Smooth muscle cell (in vitro differentiated cells): ENCODE data around the gene CCDC27. TPM values are rescaled to one million over a fixed set of nuclear protein-coding genes. Genes with fewer than 3 reads are reported as not detected.

ENCODE experiments used
- DNase-seq: peaks from one replicate; lab custom pipeline; 2025; ENCODE audit not compliant: unreplicated experiment; lab: John Stamatoyannopoulos, UW
- H2AFZ ChIP-seq: fragments of 200-600 bp; sonication (generic); 2 replicates; pipeline ENCODE4 v1.6.0; 2016; ENCODE audit warnings: antibody characterized with exemption, low read depth, mild to moderate bottlenecking
- H3F3A ChIP-seq: fragments of 200-600 bp; sonication (generic); 2 replicates; pipeline ENCODE4 v1.6.0; 2017; ENCODE audit warnings: antibody characterized with exemption, low read depth
- H3K27ac ChIP-seq: fragments of 200-600 bp; sonication (generic); 2 replicates; pipeline ENCODE4 v1.5.1; 2016; ENCODE audit warnings: low read depth, mild to moderate bottlenecking
- H3K27me3 ChIP-seq: fragments of 200-600 bp; sonication (generic); 2 replicates; pipeline ENCODE4 v1.6.1; 2016; ENCODE audit warnings: low read depth, mild to moderate bottlenecking
- H3K36me3 ChIP-seq: fragments of 200-600 bp; sonication (generic); 2 replicates; pipeline ENCODE4 v1.5.1; 2016; ENCODE audit warnings: low read depth
- H3K4me1 ChIP-seq: fragments of 200-600 bp; sonication (generic); 2 replicates; pipeline ENCODE4 v1.5.1; 2016; ENCODE audit warnings: low read depth
- H3K4me2 ChIP-seq: fragments of 200-600 bp; sonication (generic); 2 replicates; pipeline ENCODE4 v1.6.0; 2016; ENCODE audit warnings: mild to moderate bottlenecking
- H3K4me3 ChIP-seq: fragments of 200-600 bp; sonication (generic); 2 replicates; pipeline ENCODE4 v1.5.1; 2016; ENCODE audit warnings: mild to moderate bottlenecking
- H3K79me2 ChIP-seq: fragments of 200-600 bp; sonication (generic); 2 replicates; pipeline ENCODE4 v1.6.0; 2016; ENCODE audit warnings: low read depth, mild to moderate bottlenecking
- H3K9ac ChIP-seq: fragments of 200-600 bp; sonication (generic); 2 replicates; pipeline ENCODE4 v1.6.0; 2016; ENCODE audit warnings: low read depth
- H3K9me3 ChIP-seq: fragments of 200-600 bp; sonication (generic); replicated peaks from 2 replicates; pipeline ENCODE4 v1.5.1; 2016; ENCODE audit warnings: low read depth
- H4K20me1 ChIP-seq: fragments of 200-600 bp; sonication (generic); 2 replicates; pipeline ENCODE4 v1.6.0; 2016; ENCODE audit warnings: low read depth
- WGBS: methylation state at CpG from one replicate; pipeline ENCODE4 v1.1.7; 2016; ENCODE audit warnings: low lambda C conversion rate; 5-methylcytosine and 5-hydroxymethylcytosine counted together
- polyA plus RNA-seq: library from polyadenylated mRNA; unstranded; fragments of >200 nt; fragmentation: Nextera tagmentation; extraction: Ambion mirVana; gene quantifications from 2 replicates; pipeline ENCODE4 v1.2.1, GENCODE V29; 2016
- total RNA-seq: library from RNA; depleted of rRNA; stranded (reverse); fragments of >200 nt; gene quantifications from 2 replicates; pipeline ENCODE4 v1.2.3, GENCODE V29; 2014
- TF ChIP-seq, protein P1 (sequence below): fragments of 200-600 bp; sonication (generic); IDR thresholded peaks from 2 replicates; pipeline ENCODE4 v1.5.1; 2017; ENCODE audit warnings: borderline replicate concordance, mild to moderate bottlenecking, antibody characterized with exemption; ENCODE audit not compliant: insufficient read depth, poor library complexity, severe bottlenecking

CCDC27 gene
- total and polyA plus RNA-seq, 2 experiments from 2014 or later, result not detected

DNA sequence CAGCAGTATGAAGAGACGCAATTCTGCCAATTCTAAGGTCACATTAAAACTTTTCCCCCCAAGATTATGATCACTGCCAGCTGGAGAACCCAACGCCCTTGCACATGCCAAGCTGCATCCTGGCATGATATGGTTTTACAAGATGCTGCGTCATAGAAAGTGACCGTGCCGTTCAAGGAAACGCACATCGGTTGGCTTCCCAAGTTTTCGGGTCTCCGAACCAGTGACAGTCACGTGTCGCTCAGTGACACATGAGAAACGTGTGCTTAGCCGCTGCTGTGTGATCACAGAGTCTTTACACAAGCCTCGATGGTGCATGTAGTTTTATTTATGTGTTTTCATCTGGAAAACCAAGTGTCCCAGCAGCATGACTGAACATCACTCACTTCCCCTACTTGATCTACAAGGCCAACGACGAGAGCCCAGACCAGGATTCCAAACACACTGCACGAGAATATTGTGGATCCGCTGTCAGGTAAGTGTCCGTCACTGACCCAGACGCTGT lies 27.7 kb downstream of the CCDC27 start:
- WGBS, result 94% methylated on average over 20 of the region's 20 CpGs
- Histone ChIP-seq H3K4me3 (no peak overlapping the region), H3K4me1 (peaks cover 10% of the 10 kb centered on the region), H3F3A (no peaks in the 10 kb centered on the region), H3K27me3 (no peaks in the 10 kb centered on the region), H3K9ac (no peak overlapping the region), H3K4me2 (no peak overlapping the region), H3K79me2 (no peaks in the 10 kb centered on the region), H3K27ac (no peak overlapping the region), H2AFZ (no peak overlapping the region), H3K36me3 (peaks cover 5% of the 10 kb centered on the region), H3K9me3 (no peaks in the 10 kb centered on the region), H4K20me1 (no peaks in the 10 kb centered on the region)
- DNase-seq, result no peak
- TF ChIP-seq, protein P1, sequence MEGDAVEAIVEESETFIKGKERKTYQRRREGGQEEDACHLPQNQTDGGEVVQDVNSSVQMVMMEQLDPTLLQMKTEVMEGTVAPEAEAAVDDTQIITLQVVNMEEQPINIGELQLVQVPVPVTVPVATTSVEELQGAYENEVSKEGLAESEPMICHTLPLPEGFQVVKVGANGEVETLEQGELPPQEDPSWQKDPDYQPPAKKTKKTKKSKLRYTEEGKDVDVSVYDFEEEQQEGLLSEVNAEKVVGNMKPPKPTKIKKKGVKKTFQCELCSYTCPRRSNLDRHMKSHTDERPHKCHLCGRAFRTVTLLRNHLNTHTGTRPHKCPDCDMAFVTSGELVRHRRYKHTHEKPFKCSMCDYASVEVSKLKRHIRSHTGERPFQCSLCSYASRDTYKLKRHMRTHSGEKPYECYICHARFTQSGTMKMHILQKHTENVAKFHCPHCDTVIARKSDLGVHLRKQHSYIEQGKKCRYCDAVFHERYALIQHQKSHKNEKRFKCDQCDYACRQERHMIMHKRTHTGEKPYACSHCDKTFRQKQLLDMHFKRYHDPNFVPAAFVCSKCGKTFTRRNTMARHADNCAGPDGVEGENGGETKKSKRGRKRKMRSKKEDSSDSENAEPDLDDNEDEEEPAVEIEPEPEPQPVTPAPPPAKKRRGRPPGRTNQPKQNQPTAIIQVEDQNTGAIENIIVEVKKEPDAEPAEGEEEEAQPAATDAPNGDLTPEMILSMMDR, result no peak

DNA sequence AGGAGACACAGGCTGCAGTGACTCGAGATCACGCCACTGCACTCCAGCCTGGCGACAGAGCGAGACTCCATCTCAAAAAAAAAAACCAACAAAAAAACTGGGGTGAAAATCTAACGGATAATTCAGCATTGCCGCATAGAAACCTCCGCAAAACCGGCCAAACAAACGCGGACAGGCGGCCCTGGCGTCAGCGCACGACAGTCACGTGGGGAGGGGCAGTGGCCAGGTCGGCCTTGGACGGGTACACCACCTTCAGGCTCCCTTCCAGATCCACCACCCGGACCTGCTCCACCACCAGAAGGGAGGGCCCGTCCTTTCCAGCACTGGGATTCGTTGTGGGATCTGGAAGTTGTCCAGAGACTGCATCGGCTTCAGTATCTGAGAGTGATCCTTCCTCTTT lies 28.7 kb downstream of the CCDC27 start:
- 97% methylated on average over 21 of the region's 21 CpGs for WGBS
- Histone ChIP-seq H3K27ac (no peak overlapping the region), H3K9me3 (no peaks in the 10 kb centered on the region), H3K9ac (no peak overlapping the region), H3K79me2 (no peaks in the 10 kb centered on the region), H3K4me3 (no peak overlapping the region), H3F3A (no peaks in the 10 kb centered on the region), H3K4me2 (no peak overlapping the region), H3K36me3 (peaks cover 5% of the 10 kb centered on the region), H4K20me1 (no peaks in the 10 kb centered on the region), H3K27me3 (no peaks in the 10 kb centered on the region), H2AFZ (no peak overlapping the region), H3K4me1 (peaks cover under 1% of the 10 kb centered on the region)
- DNase-seq, result no peak
- TF ChIP-seq, protein P1, result no peak

DNA sequence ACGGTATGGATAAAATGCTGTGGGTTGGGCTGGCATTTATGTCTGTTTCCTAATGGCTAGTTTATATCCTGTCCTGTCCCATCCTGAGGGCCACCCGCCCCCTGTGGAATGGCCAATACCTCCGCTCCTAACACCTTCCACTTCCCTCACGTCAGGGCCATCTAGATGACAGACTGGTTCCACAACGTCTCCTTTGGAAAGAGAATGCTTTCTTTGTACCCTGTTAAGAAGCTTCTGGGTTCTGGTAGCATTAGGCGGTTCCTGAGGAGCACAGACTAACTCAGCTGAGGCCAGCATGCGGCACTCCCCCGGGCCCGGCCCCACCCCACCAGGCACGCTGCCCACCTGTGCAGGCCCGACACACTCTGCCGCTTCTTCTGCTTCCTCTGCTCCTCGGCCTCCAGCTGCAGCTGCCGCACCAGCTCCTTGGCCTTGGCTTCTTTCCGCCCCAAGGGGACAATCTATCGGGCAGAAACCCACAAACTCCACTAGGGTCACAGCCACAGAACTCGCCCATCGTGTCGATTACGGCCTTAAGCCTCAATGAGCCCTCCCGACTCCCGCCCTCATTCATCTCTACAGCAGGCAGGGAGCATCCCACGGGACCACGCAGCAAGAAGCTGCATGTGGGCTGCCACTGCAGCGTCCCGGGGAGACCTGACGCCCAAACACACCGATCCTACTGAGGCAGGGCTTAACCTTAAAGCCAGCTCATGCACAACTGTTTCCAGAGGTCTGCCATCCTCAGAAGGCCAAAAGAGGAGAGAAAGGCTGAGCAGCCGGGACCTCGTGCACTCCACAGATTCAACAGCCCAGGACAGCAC lies 31.6 kb downstream of the CCDC27 start:
- no peak overlapping the region for H3K4me2 ChIP-seq
- H3K9ac ChIP-seq, result no peak overlapping the region
- peaks cover 12% of the 10 kb centered on the region for H3K79me2 ChIP-seq
- no peaks in the 10 kb centered on the region for H3K27me3 ChIP-seq
- H3K36me3 ChIP-seq, result peaks cover 5% of the 10 kb centered on the region
- 98% methylated on average over 22 of the region's 30 CpGs for WGBS
- no peak overlapping the region for H3K27ac ChIP-seq
- H4K20me1 ChIP-seq, result peaks cover 20% of the 10 kb centered on the region
- no peak overlapping the region for H2AFZ ChIP-seq
- TF ChIP-seq, protein P1, result no peak
- H3K4me3 ChIP-seq, result no peak overlapping the region
- no peaks in the 10 kb centered on the region for H3K4me1 ChIP-seq
- DNase-seq, result no peak
- H3K9me3 ChIP-seq, result no peaks in the 10 kb centered on the region
- H3F3A ChIP-seq, result no peaks in the 10 kb centered on the region

DNA sequence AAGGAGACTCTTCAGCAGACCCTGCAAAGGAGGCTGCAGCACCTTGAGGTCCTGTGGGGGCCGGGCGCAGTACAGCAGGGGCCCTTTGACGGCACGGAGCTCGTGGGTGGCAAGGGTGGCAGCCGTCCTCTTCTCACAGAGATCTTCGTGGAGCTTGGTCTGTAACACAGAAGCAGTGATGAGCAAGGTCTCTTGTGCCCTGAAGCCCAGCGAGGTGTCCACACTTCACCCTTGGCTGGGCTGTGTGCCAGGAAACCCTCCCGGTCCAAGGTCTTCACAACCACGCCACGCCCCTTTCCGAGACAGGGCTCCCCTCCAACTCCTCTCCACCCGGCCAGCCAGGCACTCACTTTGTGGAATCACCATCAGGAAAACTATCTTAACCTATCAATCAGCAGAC lies 32.8 kb downstream of the CCDC27 start:
- Histone ChIP-seq H3K79me2 (peaks cover 18% of the 10 kb centered on the region), H3K9me3 (no peaks in the 10 kb centered on the region), H4K20me1 (peaks cover 32% of the 10 kb centered on the region), H3K4me2 (no peak overlapping the region), H3K4me1 (no peaks in the 10 kb centered on the region), H3F3A (no peaks in the 10 kb centered on the region), H3K9ac (no peak overlapping the region), H3K4me3 (no peak overlapping the region), H3K36me3 (peaks cover 5% of the 10 kb centered on the region), H3K27ac (no peak overlapping the region), H3K27me3 (no peaks in the 10 kb centered on the region), H2AFZ (no peak overlapping the region)
- 96% methylated on average over 13 of the region's 13 CpGs for WGBS
- no peak for DNase-seq
- TF ChIP-seq, protein P1, result no peak
